Measurements from ENCODE around the gene SLIT3. TPM values are rescaled to one million over a fixed set of nuclear protein-coding genes. Genes with fewer than 3 reads are reported as not detected.

Gene SLIT3
- total RNA-seq, 1 donor from 2014 or later: 56.6 TPM

DNA sequence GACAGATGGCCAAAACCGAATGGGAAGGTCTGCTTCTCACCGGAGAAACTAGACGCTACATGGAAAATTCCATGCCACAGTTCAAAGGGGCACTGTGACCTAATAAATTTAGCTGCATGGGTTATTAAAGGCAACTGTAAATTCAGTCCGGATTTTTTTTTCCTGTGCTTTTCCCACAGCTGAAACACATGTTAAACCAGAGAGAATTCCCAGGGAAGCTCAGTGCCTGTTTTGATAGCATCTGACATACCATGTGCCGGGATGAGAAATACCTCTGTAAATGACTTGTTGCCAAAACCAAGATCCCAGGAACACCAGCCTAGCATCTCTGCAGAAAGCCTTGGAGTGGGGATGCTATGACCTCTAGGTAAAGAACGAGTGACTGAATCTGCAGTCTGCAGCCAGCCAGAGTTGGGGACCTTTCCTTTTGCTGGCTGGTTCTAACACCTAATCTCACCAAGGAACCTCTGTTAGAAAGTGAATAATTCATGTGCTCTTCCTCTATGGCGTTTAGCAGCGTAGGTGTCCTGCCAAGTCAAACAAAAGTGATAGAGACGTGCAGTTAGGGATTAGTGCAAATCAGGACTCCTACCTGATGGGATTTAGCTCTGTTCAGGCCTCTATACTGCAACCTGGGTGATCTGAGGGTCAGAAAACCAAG is 77.9 kb downstream of the SLIT3 start:
- DNase-seq (ENCODE audit: extremely low spot score, unreplicated experiment): no peak
- H3K27ac Mint-ChIP-seq: peak overlapping the region; percentile 40
- peaks cover 3% of the 10 kb centered on the region for H3K9me3 Mint-ChIP-seq
- no peak for TF ChIP-seq CTCF (conservative IDR thresholded peaks at IDR 0.05)
- H3K27me3 Mint-ChIP-seq: peaks cover 7% of the 10 kb centered on the region
- peaks cover 3% of the 10 kb centered on the region for H3K36me3 Mint-ChIP-seq
- peaks cover 43% of the 10 kb centered on the region for H3K4me1 Mint-ChIP-seq (ENCODE audit: unreplicated experiment)
- H3K4me3 Mint-ChIP-seq: peak overlapping the region; percentile 29

- no peak for TF ChIP-seq CTCF (conservative IDR thresholded peaks at IDR 0.05)
- H3K9me3 Mint-ChIP-seq: peaks cover 3% of the 10 kb centered on the region
- peaks cover 56% of the 10 kb centered on the region for H3K4me1 Mint-ChIP-seq (ENCODE audit: unreplicated experiment)
- H3K27ac Mint-ChIP-seq: no peak overlapping the region
- no peak overlapping the region for H3K4me3 Mint-ChIP-seq
- H3K36me3 Mint-ChIP-seq: peaks cover 3% of the 10 kb centered on the region
- DNase-seq (ENCODE audit: extremely low spot score, unreplicated experiment): no peak
- peaks cover 7% of the 10 kb centered on the region for H3K27me3 Mint-ChIP-seq
These were observed 79.4 kb downstream of the SLIT3 start for GRCh38 chr5:169221519-169221918.

- peaks cover 55% of the 10 kb centered on the region for H3K4me1 Mint-ChIP-seq (ENCODE audit: unreplicated experiment)
- peaks cover 3% of the 10 kb centered on the region for H3K9me3 Mint-ChIP-seq
- DNase-seq (ENCODE audit: extremely low spot score, unreplicated experiment): no peak
- H3K36me3 Mint-ChIP-seq: peaks cover 3% of the 10 kb centered on the region
- H3K4me3 Mint-ChIP-seq: no peak overlapping the region
- peaks cover 11% of the 10 kb centered on the region for H3K27me3 Mint-ChIP-seq
- H3K27ac Mint-ChIP-seq: no peak overlapping the region
- no peak for TF ChIP-seq CTCF (conservative IDR thresholded peaks at IDR 0.05)
These were observed 81.0 kb downstream of the SLIT3 start for GRCh38 chr5:169219961-169220360.

DNA sequence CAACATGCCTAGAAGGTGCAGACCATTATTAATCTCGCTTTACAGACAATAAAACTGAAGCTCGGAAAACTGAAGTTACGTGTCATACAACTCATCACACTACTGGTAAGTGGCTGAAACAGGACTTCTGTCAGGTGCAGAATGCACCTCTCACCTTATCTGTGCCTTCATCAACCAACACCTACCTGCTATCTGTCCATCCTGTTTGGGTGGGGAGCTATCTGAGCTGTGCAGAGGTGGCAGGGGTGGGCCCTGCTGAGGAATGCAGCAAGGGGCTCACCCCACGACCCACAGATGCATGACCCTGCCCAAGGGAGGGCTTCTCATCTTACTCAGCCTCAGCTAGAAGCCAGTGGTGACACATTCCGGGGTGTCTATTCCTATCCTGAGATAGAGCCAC is 81.6 kb downstream of the SLIT3 start:
- Mint-ChIP-seq H3K27ac (peak overlapping the region; percentile 63), H3K4me3 (peak overlapping the region; percentile 66), H3K36me3 (peaks cover 3% of the 10 kb centered on the region), H3K4me1 (ENCODE audit: unreplicated experiment) (peaks cover 55% of the 10 kb centered on the region), H3K27me3 (peaks cover 11% of the 10 kb centered on the region), H3K9me3 (peaks cover 3% of the 10 kb centered on the region)
- no peak for TF ChIP-seq CTCF (conservative IDR thresholded peaks at IDR 0.05)
- no peak for DNase-seq (ENCODE audit: extremely low spot score, unreplicated experiment)

DNA sequence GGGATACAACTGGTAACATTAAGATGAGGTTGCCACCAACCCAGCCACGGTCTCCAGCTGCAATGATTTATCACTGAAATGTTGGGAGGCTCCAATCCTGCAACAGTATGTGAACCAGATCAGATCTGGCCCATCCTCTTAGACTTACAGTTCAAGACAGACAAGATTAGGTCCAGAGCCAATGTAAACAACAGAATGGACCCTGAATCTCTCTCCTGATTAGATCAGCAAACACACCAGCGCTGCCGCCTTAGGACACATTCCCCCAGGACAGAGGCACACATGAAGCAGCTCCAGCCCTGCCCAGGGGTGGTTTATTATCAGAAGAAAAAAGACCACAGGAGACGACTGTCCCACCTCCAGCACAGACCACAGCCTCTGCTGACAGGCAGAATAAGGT is 82.1 kb downstream of the SLIT3 start:
- TF ChIP-seq CTCF (conservative IDR thresholded peaks at IDR 0.05): no peak

More for the DNA sequence above, 82.1 kb downstream of the SLIT3 start:
- Mint-ChIP-seq H3K27me3 (peaks cover 11% of the 10 kb centered on the region), H3K4me1 (ENCODE audit: unreplicated experiment) (peaks cover 53% of the 10 kb centered on the region), H3K27ac (peak overlapping the region; percentile 63), H3K36me3 (peaks cover 3% of the 10 kb centered on the region), H3K9me3 (peaks cover 3% of the 10 kb centered on the region), H3K4me3 (peak overlapping the region; percentile 66)
- no peak for DNase-seq (ENCODE audit: extremely low spot score, unreplicated experiment)
